ENCODE results near the gene CXXC5. TPM values are rescaled to one million over a fixed set of nuclear protein-coding genes. Genes with fewer than 3 reads are reported as not detected.

Gene CXXC5
- total RNA-seq, 1 experiment from 2014 or later = 97.2 TPM

DNA sequence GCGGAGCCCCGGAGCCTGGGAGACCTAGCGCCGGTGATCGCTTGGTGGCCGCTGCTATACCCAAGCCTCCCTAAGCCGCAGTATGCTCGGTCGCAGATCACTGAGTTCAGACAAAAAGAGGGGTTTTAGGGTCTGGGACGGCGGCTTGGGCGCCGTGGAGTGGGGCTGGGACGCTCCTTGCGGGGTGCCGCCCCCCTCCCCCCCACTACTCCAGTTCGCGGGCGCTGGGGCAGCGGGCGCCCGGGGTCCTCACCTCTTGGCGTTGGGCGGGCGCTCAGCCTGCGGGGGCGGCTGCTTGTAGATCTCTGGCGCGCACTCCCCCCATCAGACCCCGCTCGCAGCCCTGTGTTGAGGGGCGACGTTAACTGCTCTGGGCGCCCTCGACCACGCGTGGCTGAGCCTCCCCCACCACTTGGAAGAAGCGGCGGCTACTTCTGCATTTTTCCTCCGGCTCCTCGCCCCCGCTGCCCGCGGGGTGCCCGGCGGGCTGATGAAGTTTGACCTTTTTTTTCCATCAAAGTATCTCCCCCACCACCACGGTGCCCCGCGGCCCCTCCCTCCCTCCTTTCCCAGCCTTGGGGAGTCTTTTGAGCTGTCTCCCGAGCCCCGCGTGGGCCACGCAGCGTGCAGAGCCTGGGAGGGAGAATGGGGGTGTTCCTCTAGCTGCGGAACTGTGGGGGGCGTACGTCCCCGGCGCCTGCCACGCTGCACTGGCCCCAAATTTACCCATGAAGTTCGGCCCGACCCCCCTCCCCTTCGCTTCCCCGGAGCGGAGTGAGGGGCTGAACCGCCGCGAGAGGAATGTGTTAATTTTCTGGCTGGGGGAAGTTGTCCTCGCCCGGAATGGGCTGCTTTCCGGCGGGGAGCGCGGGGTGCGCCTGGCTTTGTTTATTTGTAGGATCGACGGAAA lies 1.2 kb downstream of the CXXC5 start (continued):
- no peak; the same call in 1 of the 2 replicates for TF ChIP-seq ARID4B (CRISPR knock-in tag; IDR thresholded peaks at IDR 0.05; ENCODE audit: borderline replicate concordance)
- TF ChIP-seq CBFB (CRISPR knock-in tag; IDR thresholded peaks at IDR 0.05; ENCODE audit: low read depth) = no peak
- TF ChIP-seq FOXP4 (CRISPR knock-in tag; IDR thresholded peaks at IDR 0.05) = no peak
- TF ChIP-seq NFYB (CRISPR knock-in tag; conservative IDR thresholded peaks at IDR 0.05; ENCODE audit: low read depth) = no peak
- TF ChIP-seq, protein P1, sequence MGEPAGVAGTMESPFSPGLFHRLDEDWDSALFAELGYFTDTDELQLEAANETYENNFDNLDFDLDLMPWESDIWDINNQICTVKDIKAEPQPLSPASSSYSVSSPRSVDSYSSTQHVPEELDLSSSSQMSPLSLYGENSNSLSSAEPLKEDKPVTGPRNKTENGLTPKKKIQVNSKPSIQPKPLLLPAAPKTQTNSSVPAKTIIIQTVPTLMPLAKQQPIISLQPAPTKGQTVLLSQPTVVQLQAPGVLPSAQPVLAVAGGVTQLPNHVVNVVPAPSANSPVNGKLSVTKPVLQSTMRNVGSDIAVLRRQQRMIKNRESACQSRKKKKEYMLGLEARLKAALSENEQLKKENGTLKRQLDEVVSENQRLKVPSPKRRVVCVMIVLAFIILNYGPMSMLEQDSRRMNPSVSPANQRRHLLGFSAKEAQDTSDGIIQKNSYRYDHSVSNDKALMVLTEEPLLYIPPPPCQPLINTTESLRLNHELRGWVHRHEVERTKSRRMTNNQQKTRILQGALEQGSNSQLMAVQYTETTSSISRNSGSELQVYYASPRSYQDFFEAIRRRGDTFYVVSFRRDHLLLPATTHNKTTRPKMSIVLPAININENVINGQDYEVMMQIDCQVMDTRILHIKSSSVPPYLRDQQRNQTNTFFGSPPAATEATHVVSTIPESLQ (CRISPR knock-in tag; IDR thresholded peaks at IDR 0.05) = no peak
- no peak for TF ChIP-seq TP53 (CRISPR knock-in tag; IDR thresholded peaks at IDR 0.05)
- TF ChIP-seq IRF1 (CRISPR knock-in tag; IDR thresholded peaks at IDR 0.05) = no peak
- TF ChIP-seq, protein P2, sequence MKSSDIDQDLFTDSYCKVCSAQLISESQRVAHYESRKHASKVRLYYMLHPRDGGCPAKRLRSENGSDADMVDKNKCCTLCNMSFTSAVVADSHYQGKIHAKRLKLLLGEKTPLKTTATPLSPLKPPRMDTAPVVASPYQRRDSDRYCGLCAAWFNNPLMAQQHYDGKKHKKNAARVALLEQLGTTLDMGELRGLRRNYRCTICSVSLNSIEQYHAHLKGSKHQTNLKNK (CRISPR knock-in tag; IDR thresholded peaks at IDR 0.05) = no peak
- TF ChIP-seq PRRX2 (CRISPR knock-in tag; IDR thresholded peaks at IDR 0.05) = no peak
- no peak for TF ChIP-seq ZNF532 (CRISPR knock-in tag; IDR thresholded peaks at IDR 0.05; ENCODE audit: borderline replicate concordance)
- TF ChIP-seq CREM (CRISPR knock-in tag; IDR thresholded peaks at IDR 0.05) = no peak
- no peak for TF ChIP-seq SOX15 (CRISPR knock-in tag; IDR thresholded peaks at IDR 0.05)
- TF ChIP-seq, protein P3, sequence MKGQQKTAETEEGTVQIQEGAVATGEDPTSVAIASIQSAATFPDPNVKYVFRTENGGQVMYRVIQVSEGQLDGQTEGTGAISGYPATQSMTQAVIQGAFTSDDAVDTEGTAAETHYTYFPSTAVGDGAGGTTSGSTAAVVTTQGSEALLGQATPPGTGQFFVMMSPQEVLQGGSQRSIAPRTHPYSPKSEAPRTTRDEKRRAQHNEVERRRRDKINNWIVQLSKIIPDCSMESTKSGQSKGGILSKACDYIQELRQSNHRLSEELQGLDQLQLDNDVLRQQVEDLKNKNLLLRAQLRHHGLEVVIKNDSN (CRISPR knock-in tag; IDR thresholded peaks at IDR 0.05) = no peak
- TF ChIP-seq ERG (CRISPR knock-in tag; IDR thresholded peaks at IDR 0.05) = no peak
